CD4-positive, alpha-beta T cell (primary cell): ENCODE measurements around the gene NRIP1. TPM values are rescaled to one million over a fixed set of nuclear protein-coding genes. Genes with fewer than 3 reads are reported as not detected.

Experiments used
- ATAC-seq: fragments of 200-7000 bp; cut with Tn5 transposase; one replicate; pipeline ENCODE4 v1.10.0; 2022; ENCODE audit warnings: mild to moderate bottlenecking; ENCODE audit not compliant: poor library complexity
- CTCF ChIA-PET: fragments of 350-600 bp; sonication (Branson Sonifier 250); formaldehyde crosslinking; loops from one replicate; lab custom pipeline; 2021; ENCODE audit warnings: antibody characterized with exemption, inconsistent platforms; lab: Charles Lee
- POLR2A ChIA-PET: fragments of 350-600 bp; sonication (Branson Sonifier 250); formaldehyde crosslinking; loops from one replicate; lab custom pipeline; 2021; ENCODE audit warnings: antibody characterized with exemption, inconsistent platforms; lab: Charles Lee
- DNase-seq, 14 experiments: peaks; one replicate each; pipeline ENCODE4 v3.0.0-alpha.2; 2013 to 2020; ENCODE audit warnings: mixed read lengths in 2 of 14
- H3K27ac ChIP-seq, 2 donors: one replicate each; pipeline versions ENCODE4 v1.5.1 to v1.7.0; 2013; ENCODE audit warnings: low read length in 2 of 2, low read depth in 1 of 2, mild to moderate bottlenecking in 1 of 2
- H3K27me3 ChIP-seq, 2 experiments: 1 replicate in 1 of 2; 2 replicates in 1 of 2; pipeline versions ENCODE4 v1.6.1 to v1.7.0; 2013; ENCODE audit warnings: low read length in 2 of 2, control low read depth in 1 of 2, mild to moderate bottlenecking in 1 of 2, moderate library complexity in 1 of 2; ENCODE audit not compliant: insufficient read depth in 2 of 2, control insufficient read depth in 1 of 2
- H3K36me3 ChIP-seq: one replicate; pipeline ENCODE4 v1.6.1; 2013; ENCODE audit warnings: low read length, control low read depth; ENCODE audit not compliant: insufficient read depth
- H3K4me1 ChIP-seq: one replicate; pipeline ENCODE4 v1.6.1; 2013; ENCODE audit warnings: low read length, control low read depth; ENCODE audit not compliant: insufficient read depth
- H3K4me3 ChIP-seq: one replicate; pipeline ENCODE4 v1.5.1; 2013; ENCODE audit warnings: mild to moderate bottlenecking, low read length, moderate library complexity
- H3K9me3 ChIP-seq, 2 experiments: 1 replicate in 1 of 2; 2 replicates in 1 of 2; pipeline versions ENCODE4 v1.6.1 to v1.7.0; 2013; ENCODE audit warnings: low read length in 2 of 2, mild to moderate bottlenecking in 2 of 2, control low read depth in 1 of 2, moderate library complexity in 1 of 2; ENCODE audit not compliant: control insufficient read depth in 1 of 2, insufficient read depth in 1 of 2
- H3K27ac Mint-ChIP-seq: one replicate; pipeline ENCODE4 v1.8.0; 2020; ENCODE audit warnings: mixed read lengths
- H3K27me3 Mint-ChIP-seq: one replicate; pipeline ENCODE4 v1.8.0; 2021; ENCODE audit warnings: mixed read lengths
- H3K36me3 Mint-ChIP-seq: one replicate; pipeline ENCODE4 v1.8.0; 2021; ENCODE audit warnings: low read depth, mixed read lengths
- H3K4me1 Mint-ChIP-seq: one replicate; pipeline ENCODE4 v1.8.0; 2021; ENCODE audit warnings: low read depth, mixed read lengths
- H3K4me3 Mint-ChIP-seq: one replicate; pipeline ENCODE4 v1.8.0; 2020; ENCODE audit warnings: mild to moderate bottlenecking, mixed read lengths
- H3K9me3 Mint-ChIP-seq: one replicate; pipeline ENCODE4 v1.8.0; 2020; ENCODE audit warnings: mixed read lengths
- CTCF ChIP-seq: fragments of 200-600 bp; IDR thresholded peaks from one replicate; pipeline ENCODE4 v1.8.0; 2022; ENCODE audit warnings: antibody characterized with exemption, mild to moderate bottlenecking
- intact Hi-C, 2 experiments: fragments of 100-400 bp; cut with DNase I in 1 of 2; cut with micrococcal nuclease in 1 of 2; formaldehyde crosslinking; loops; one replicate each; pipeline versions ENCODE4 v1.15.1 to v1.9.0; 2023 to 2025; cut with DNase I, micrococcal nuclease
- total RNA-seq, 174 experiments: library from RNA in 2 of 174; stranded (reverse) in 2 of 174; gene quantifications; one replicate each; pipeline ENCODE4 v1.2.3 and lab custom pipeline; 2021 to 2026

NRIP1 gene
- total RNA-seq, 2 experiments from 2014 or later, result 41.6 to 50.1 TPM

GRCh38 chr21:14913638-14914037, 151.2 kb downstream of the NRIP1 start:
- Histone ChIP-seq H3K27me3 (no peaks in the 10 kb centered on the region), H3K27ac (no peak overlapping the region), H3K4me1 (no peaks in the 10 kb centered on the region), H3K9me3 (no peaks in the 10 kb centered on the region), H3K36me3 (no peaks in the 10 kb centered on the region), H3K4me3 (no peak overlapping the region)
- H3K4me3 Mint-ChIP-seq, result no peak overlapping the region
- no peaks in the 10 kb centered on the region for H3K27me3 Mint-ChIP-seq
- no peak for TF ChIP-seq CTCF
- no peaks in the 10 kb centered on the region for H3K4me1 Mint-ChIP-seq
- POLR2A ChIA-PET, result no interaction called here
- CTCF ChIA-PET, result no interaction called here
- DNase-seq (no peak), ATAC-seq (no peak)
- H3K9me3 Mint-ChIP-seq, result no peaks in the 10 kb centered on the region
- H3K27ac Mint-ChIP-seq, result no peak overlapping the region
- intact Hi-C loops, result no loop called here
- H3K36me3 Mint-ChIP-seq, result no peaks in the 10 kb centered on the region

DNA sequence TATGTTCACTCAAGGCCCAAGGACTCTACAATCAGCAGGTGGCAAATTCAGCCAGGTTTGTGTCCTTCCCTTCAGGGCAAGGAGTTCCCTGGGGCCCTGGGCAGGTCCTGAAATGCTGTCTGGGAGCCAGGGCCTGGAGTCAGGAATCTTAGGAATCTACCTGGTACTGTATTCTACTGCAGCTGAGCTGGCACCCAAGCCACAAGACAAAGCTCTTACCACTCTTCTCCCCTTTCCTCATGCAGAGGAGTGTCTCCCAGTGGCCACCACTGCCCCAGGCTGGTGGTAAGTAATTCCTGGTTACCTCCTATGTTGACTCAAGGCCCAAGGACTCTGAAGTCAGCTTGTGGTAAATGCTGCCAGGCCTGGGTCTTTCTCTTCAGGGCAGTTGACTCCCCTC, 153.4 kb downstream of the NRIP1 start:
- DNase-seq, result no peak
- Histone ChIP-seq H3K36me3 (no peaks in the 10 kb centered on the region), H3K27ac (no peak overlapping the region), H3K4me1 (no peaks in the 10 kb centered on the region), H3K27me3 (no peaks in the 10 kb centered on the region), H3K9me3 (no peaks in the 10 kb centered on the region), H3K4me3 (no peak overlapping the region)
- Mint-ChIP-seq H3K9me3 (no peaks in the 10 kb centered on the region), H3K4me1 (no peaks in the 10 kb centered on the region), H3K36me3 (no peaks in the 10 kb centered on the region), H3K27me3 (no peaks in the 10 kb centered on the region), H3K4me3 (no peak overlapping the region), H3K27ac (no peak overlapping the region)
- CTCF ChIA-PET, result no interaction called here
- POLR2A ChIA-PET, result no interaction called here
- no peak for TF ChIP-seq CTCF
- no peak for ATAC-seq
- intact Hi-C loops, result no loop called here
